Urothelium cell line (cell line): ENCODE results near the gene DPM1.
A peak's percentile ranks its signal among the peaks of the same experiment; 100 is the strongest.

ENCODE experiments used
- DNase-seq: peaks from one replicate; pipeline ENCODE4 v3.0.0; 2011; ENCODE audit warnings: low spot score, mixed read lengths
- FAIRE-seq: peaks from 2 replicates; lab custom pipeline; 2011; peaks lifted over from hg19 to GRCh38; lab: Jason Lieb, UNC

Gene DPM1

GRCh38 chr20:50932016-50932485, 26.3 kb downstream of the DPM1 start:
- no peak for FAIRE-seq

DNA sequence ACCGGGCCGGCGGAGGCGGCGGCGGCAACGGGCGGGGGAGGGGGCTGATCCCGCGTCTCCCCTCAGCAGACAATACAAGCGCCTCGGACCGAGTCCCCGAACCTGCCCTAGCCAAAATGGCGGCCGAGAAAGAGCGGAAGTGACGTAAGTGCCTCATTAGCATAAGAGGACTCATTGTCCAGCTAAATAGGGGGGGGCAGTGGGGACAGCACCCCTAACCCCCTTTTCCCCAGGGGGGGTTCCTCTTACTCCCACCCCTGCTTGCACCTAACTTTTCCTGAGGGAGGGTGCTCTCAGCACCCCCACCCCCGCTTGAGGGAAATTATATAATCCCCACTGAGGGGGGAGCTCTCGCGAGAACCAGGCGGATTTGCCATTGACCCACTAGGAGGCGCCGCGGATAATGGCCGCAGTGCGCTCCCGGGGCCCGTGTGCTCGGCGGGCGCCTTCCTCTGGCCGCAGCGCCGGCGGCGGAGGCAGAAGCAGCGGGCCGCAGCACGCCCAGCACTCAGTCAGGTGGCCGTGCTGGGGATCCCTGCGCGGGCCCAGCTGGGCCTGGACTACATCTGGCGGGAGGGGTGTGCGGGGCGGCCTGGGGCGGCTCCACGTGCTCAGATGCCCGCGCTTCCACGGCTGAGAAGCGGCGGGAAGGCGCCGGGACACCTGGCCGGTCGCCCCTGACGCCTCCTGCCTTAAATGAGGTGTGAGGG, 26.9 kb downstream of the DPM1 start, which contains the start of gene ADNP:
Gene ADNP, minus strand, starts transcription at position 132 of the 710 bp plus-strand sequence. CDS start 27,441 bp downstream, outside the sequence.
- DNase-seq (peak; percentile 85), FAIRE-seq (no peak)

More at GRCh38 chr20:50932016-50932485, 26.3 kb downstream of the DPM1 start:
- no peak for DNase-seq

GRCh38 chr20:50930976-50931305, 27.4 kb downstream of the DPM1 start:
- FAIRE-seq (no peak), DNase-seq (peak; percentile 75)

GRCh38 chr20:50930139-50930975, 28.0 kb downstream of the DPM1 start:
- peak; percentile 54 for DNase-seq
- no peak for FAIRE-seq

DNA sequence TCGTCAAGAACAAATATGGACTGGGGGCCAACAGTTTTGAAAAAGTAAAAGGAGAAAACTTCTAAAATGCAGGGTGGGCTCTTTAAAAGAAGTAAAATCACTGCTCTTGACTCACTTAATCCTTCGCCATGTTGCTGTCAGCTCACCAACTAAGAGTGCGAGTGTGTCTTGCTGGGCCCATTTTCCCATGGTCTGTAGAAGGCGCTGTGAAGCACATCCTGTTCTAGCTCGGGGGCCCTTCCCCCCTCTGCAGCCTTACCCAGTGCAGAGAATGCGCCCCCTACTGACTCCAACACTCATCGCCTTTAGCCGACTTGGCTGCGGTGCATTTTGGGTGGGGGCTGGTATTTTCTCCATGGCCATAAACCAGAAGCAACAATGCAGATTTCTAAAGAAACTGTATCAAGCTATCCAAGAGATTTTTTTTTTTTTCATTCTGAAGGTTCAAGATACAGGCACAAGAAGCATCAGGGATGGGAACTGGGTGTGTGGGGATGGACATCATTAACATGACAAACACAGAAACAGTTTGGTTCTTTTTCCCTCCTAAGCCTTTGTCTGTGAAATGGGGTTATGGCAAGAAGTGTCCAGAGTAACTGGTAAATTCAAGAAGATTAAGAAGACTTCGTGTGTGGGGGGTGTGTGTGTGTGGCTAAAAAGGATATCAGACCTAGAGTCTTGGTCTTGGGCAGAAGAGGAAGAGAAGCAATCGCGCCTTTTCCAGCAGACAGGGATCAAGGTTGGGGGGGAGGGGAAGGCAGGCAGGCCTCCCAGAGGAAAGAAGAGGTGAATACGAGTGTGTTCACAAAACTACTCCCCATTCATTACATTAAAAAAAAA, 28.8 kb downstream of the DPM1 start:
- DNase-seq (peak; percentile 96), FAIRE-seq (no peak)

DNA sequence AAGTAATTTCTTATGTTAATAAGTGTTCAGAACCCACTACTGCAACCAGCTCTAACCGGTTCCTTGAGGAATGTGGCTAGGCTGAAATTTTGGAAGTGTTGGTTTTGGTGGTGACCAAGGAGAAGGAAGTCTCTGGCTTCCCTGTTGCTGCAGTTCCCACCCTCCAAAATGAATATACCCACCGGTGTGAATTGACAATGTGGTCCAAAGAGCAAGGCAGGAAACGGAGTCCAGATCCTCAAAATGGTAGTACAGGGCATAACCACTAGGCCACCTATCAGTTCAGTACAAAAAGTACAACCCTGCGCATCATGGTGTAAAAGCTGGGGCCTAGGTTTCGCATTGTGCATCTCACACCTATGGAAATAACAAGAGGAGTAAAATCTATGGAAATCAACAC, 29.9 kb downstream of the DPM1 start:
- FAIRE-seq, result no peak

GRCh38 chr20:50926530-50926929, 31.8 kb downstream of the DPM1 start:
- FAIRE-seq, result no peak

More for the DNA sequence above, 29.9 kb downstream of the DPM1 start:
- no peak for DNase-seq

DNA sequence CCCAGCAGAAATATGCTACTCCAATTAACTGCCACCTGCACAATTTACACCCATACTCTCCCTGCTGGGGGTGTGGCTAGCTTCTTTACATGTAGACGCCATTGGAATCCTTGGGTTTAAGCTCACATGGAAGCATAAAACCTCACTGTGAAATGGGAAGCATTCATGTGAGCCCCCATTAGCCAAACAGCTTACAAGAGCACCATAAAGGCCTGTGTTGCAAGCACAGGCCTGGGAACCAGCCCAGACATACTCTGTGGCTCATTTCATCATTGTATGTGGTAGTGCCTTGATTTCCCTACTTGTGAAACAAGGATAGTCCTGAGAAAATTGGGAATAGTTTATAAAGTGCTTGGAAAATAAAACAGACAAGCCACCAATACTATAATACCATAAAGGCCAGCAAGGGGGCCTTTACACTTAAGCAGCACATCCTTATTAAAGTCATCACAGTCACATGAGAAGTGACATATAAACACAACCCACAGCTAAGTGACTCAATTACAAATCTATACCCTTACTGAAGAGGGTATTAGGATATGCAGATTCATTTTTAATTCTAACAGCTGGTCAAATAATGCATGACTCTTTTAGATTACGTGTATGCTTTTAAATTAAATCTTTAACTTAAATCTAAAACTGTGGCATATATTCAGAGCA, 33.9 kb downstream of the DPM1 start:
- no peak for FAIRE-seq

More at GRCh38 chr20:50926530-50926929, 31.8 kb downstream of the DPM1 start:
- DNase-seq, result no peak

GRCh38 chr20:50921803-50922501, 36.4 kb downstream of the DPM1 start:
- FAIRE-seq (no peak), DNase-seq (no peak)

More for the DNA sequence above, 33.9 kb downstream of the DPM1 start:
- no peak for DNase-seq

DNA sequence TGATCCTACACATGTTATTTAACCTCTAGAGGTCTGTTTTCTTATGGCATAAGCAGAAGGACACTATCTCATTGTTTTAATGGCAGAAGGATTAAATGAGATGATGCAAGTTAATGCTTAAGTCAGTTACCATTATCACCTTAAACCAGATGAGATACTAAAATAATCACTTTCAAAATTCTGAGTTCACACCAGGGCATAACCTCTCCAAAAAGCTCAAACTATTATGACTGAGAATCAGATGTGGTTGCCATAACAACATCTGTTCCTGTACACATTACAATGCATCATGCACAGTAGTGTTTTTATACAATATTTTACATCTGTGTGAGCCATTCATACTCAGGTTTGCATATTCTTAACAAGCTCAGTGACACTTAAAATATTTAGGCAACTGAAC, 37.3 kb downstream of the DPM1 start:
- DNase-seq, result no peak
- no peak for FAIRE-seq

- FAIRE-seq, result no peak
- DNase-seq, result no peak
Observed at GRCh38 chr20:50919567-50919966, 38.8 kb downstream of the DPM1 start.

GRCh38 chr20:50918403-50918802, 39.9 kb downstream of the DPM1 start:
- no peak for DNase-seq
- no peak for FAIRE-seq

GRCh38 chr20:50916934-50917333, 41.4 kb downstream of the DPM1 start:
- FAIRE-seq (peak; percentile 40), DNase-seq (no peak)

DNA sequence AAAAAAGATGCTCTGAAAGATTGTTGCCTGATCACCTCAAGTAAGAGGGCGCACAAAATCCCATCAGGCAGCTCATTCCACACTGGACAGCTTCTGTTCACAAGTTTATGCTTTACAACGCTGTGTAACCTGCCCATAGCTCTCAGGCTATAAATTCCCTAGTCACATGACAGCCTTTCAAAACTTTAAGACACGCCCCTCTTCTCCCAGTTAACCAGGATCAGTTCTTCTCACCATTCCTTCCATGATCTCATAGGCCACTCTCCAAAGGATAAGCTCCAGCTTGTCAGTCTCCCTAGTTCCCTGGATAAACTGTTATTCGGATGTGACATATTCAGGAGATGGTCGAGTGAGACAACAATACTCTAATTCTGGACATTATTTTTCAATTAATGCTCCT, 42.1 kb downstream of the DPM1 start:
- no peak for DNase-seq
- no peak for FAIRE-seq

- no peak for DNase-seq
- no peak for FAIRE-seq
Observed at GRCh38 chr20:50915424-50915823, 42.9 kb downstream of the DPM1 start.

GRCh38 chr20:50913690-50914375, 44.5 kb downstream of the DPM1 start:
- FAIRE-seq, result no peak
- no peak for DNase-seq

DNA sequence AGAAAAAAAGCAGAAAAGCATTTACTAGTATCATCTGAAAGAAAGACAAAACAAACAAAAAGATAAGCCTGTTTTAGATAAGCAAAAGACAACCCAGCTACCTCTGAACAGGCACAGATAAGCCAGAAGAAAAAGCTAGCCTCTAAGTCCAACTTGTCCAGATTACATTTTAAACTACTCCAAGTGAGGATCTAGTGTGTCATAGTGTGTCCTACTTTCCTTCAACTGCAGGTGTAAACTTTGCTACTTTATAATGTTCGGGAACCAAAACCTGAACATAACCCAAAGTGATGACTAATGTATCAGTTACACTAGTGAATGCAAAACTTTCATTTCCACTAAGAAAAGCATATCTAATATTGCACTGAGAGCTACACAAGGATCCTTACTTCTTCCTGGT, 46.6 kb downstream of the DPM1 start:
- DNase-seq (no peak), FAIRE-seq (no peak)

DNA sequence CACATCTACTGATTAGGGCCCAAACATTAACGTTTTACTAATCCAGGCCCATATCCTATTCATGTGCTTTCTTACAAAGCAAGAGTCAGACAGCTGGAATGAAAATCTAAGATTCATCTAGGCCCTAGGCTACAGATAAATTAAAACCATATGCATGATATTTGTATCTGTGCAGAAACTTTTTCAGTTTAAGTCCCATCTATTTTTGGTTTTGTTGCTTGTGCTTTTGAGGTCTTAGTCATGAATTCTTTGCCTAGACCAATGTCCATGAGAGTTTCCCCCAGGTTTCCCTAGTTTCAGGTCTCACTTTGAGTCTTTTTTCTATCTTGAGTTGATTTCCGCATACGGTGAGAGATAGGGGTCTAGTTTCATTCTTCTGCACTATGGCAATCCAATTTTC, 47.3 kb downstream of the DPM1 start:
- no peak for FAIRE-seq
- DNase-seq, result no peak

DNA sequence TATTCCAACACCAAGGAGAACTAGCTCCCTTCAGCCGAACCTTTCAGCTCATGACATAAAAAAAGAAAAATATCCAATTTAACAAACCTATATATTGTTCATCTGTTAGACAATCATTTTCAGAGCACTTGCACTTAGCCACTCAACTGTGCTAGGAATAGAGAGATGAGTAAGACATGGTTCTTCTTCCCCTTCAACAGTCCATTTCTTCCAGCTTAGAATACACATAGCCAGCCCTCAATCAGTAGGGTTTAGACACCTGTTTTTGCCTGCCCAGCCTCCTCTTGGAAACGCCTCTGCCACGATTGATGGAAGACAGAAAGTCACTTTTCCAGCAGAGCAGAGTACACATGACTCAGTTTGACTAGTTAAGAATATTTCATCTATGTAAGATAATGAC, 48.9 kb downstream of the DPM1 start:
- no peak for DNase-seq
- no peak for FAIRE-seq
